Central memory CD8-positive, alpha-beta T cell (primary cell): ENCODE measurements around the gene ITGB8.

Source experiments
- ATAC-seq: fragments of 150-1000 bp; cut with Tn5 transposase; replicated peaks from 2 replicates; pipeline ENCODE4 v1.10.0; 2022; ENCODE audit warnings: mild to moderate bottlenecking, moderate FRiP score, moderate number of reproducible peaks; ENCODE audit not compliant: poor library complexity, severe bottlenecking; ENCODE audit errors: extremely low read depth
- DNase-seq, 2 donors: peaks; one replicate each; pipeline ENCODE4 v3.0.0; 2021; ENCODE audit warnings: low spot score in 2 of 2
- H3K27ac Mint-ChIP-seq: one replicate; pipeline ENCODE4 v1.8.0; 2022; ENCODE audit warnings: low read depth, mild to moderate bottlenecking, moderate library complexity, mixed read lengths
- H3K27me3 Mint-ChIP-seq: one replicate; pipeline ENCODE4 v1.8.0; 2022; ENCODE audit warnings: mixed read lengths
- H3K36me3 Mint-ChIP-seq: one replicate; pipeline ENCODE4 v1.8.0; 2022; ENCODE audit warnings: mild to moderate bottlenecking, moderate library complexity, mixed read lengths; ENCODE audit not compliant: insufficient read depth
- H3K4me1 Mint-ChIP-seq: one replicate; pipeline ENCODE4 v1.8.0; 2022; ENCODE audit warnings: mixed read lengths
- H3K4me3 Mint-ChIP-seq: one replicate; pipeline ENCODE4 v1.8.0; 2022; ENCODE audit warnings: mild to moderate bottlenecking, moderate library complexity, mixed read lengths
- H3K9me3 Mint-ChIP-seq: one replicate; pipeline ENCODE4 v1.8.0; 2022; ENCODE audit warnings: mixed read lengths

The ITGB8 gene

DNA sequence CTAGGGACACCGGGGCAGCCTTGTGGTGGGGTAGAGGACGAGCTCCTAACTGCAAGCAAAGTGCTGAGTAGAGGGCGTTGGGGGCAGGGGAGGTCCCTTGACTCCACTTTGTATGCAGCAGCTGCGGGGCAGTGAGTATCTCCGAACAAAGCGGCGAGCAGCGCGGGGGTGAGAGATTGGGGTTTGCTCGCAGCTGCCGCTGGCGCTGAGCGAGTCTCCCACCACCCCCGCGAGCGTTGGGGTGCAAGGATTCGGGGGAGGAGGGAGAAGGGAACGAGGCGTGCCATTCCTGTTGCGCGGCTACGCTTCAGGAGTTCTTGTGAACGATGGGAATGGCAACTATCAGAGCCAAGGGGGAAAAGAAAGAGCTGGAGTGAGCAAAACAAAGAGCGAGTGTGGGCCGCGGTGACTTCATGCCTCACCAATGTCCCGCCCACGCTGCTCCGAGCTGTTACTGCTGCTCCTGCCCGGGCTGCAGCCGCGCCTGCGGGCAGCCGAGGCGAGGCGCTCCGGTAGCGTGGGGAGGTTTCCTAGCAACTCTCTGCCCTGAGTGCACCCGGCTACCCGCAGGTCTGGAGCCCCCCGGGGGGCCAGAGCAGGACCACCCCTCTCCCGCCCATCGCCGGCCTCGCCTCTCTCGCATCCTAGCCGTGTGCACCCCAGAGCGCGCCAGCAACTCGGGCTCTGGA, at the start of gene ITGB8:
Gene ITGB8 (plus strand): TSS at position 662 of the 689 bp plus-strand sequence. CDS start 907 bp downstream, outside the sequence.
- Mint-ChIP-seq H3K36me3 (peaks cover 4% of the 10 kb centered on the region), H3K27me3 (peaks cover 33% of the 10 kb centered on the region), H3K9me3 (no peaks in the 10 kb centered on the region), H3K4me3 (peak within 1 kb of the TSS; percentile 88), H3K4me1 (peaks cover 20% of the 10 kb centered on the region), H3K27ac (no peak within 1 kb of the TSS)
- DNase-seq (no peak), ATAC-seq (peak; percentile 53)

GRCh38 chr7:20282959-20283358, 47.7 kb upstream of the ITGB8 start:
- Mint-ChIP-seq H3K4me3 (no peak overlapping the region), H3K36me3 (no peaks in the 10 kb centered on the region), H3K9me3 (no peaks in the 10 kb centered on the region), H3K27me3 (no peaks in the 10 kb centered on the region), H3K27ac (no peak overlapping the region), H3K4me1 (peaks cover 5% of the 10 kb centered on the region)
- ATAC-seq = no peak
- no peak for DNase-seq

GRCh38 chr7:20283385-20283784, 47.3 kb upstream of the ITGB8 start:
- Mint-ChIP-seq H3K4me3 (no peak overlapping the region), H3K36me3 (no peaks in the 10 kb centered on the region), H3K27me3 (no peaks in the 10 kb centered on the region), H3K27ac (no peak overlapping the region), H3K9me3 (no peaks in the 10 kb centered on the region), H3K4me1 (peaks cover 5% of the 10 kb centered on the region)
- ATAC-seq = no peak
- no peak for DNase-seq

DNA sequence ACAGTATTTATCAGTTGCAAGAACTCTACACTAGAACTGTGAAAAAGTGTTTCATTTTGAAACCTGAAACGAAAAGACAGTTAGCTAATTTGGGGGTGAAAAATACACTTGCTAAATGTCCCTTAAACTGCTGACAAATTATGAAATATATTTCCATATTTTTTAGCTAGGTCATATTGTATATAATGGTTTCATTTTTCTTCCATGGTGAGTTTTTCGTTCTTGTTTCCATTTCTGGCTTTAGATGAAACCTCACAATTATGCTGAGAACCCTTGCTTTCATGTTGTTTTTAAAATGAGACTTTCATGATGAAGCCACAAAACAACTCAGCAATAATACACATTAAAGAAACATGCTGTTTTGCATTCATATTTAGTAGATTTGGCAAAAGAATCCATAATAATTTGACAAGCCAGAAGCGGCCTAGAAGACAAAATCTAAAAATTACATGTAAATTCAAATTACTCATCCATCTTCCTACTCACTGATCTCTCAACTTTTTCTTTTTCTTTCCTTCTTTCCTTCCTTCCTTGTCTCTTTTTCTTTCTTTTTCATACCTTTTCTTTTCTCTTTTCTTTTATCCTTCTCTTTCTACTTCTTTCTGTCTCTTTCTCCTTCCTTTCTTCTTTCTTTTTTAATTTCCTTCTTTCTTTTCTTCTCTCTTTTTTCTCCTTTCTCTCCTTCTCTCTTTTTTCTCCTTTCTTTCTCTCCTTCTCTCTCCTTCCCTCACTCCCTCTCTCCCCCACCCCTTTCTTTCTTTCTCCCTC, 46.5 kb upstream of the ITGB8 start:
- H3K36me3 Mint-ChIP-seq = no peaks in the 10 kb centered on the region
- H3K27ac Mint-ChIP-seq = no peak overlapping the region
- no peak overlapping the region for H3K4me3 Mint-ChIP-seq

DNA sequence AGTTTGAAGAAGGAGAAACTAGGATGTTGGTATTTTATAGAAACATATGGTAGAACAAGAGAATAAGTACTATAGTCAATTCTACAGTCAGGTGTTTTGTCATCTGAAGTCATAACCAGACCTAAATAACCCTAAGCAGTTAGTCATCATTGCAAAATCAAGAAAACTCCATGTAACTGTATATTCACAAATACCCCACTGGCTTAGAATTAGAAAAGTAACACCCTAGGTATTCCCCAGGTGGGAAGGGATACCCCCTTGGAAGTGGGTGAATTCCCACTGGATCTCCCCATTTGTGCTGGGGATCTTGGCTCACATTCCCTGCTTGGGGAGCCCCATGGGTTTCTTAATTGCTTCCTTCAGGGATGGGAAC, 45.9 kb upstream of the ITGB8 start:
- H3K27me3 Mint-ChIP-seq = no peaks in the 10 kb centered on the region
- DNase-seq (no peak), ATAC-seq (no peak)
- peaks cover 5% of the 10 kb centered on the region for H3K4me1 Mint-ChIP-seq
- H3K4me3 Mint-ChIP-seq = no peak overlapping the region
- no peaks in the 10 kb centered on the region for H3K9me3 Mint-ChIP-seq
- H3K36me3 Mint-ChIP-seq = no peaks in the 10 kb centered on the region
- no peak overlapping the region for H3K27ac Mint-ChIP-seq

More for the DNA sequence above, 46.5 kb upstream of the ITGB8 start:
- Mint-ChIP-seq H3K9me3 (no peaks in the 10 kb centered on the region), H3K4me1 (peaks cover 5% of the 10 kb centered on the region), H3K27me3 (no peaks in the 10 kb centered on the region)
- no peak for ATAC-seq
- no peak for DNase-seq

- no peak overlapping the region for H3K4me3 Mint-ChIP-seq
- peak; percentile 82 for ATAC-seq
- H3K4me1 Mint-ChIP-seq = peaks cover 5% of the 10 kb centered on the region
- H3K9me3 Mint-ChIP-seq = no peaks in the 10 kb centered on the region
- H3K27me3 Mint-ChIP-seq = no peaks in the 10 kb centered on the region
- H3K36me3 Mint-ChIP-seq = no peaks in the 10 kb centered on the region
- no peak for DNase-seq
- peak overlapping the region; percentile 63 for H3K27ac Mint-ChIP-seq
These were observed 43.4 kb upstream of the ITGB8 start for GRCh38 chr7:20287317-20287716.

GRCh38 chr7:20288036-20288435, 42.7 kb upstream of the ITGB8 start:
- DNase-seq = no peak
- H3K4me1 Mint-ChIP-seq = peaks cover 5% of the 10 kb centered on the region
- ATAC-seq = no peak

DNA sequence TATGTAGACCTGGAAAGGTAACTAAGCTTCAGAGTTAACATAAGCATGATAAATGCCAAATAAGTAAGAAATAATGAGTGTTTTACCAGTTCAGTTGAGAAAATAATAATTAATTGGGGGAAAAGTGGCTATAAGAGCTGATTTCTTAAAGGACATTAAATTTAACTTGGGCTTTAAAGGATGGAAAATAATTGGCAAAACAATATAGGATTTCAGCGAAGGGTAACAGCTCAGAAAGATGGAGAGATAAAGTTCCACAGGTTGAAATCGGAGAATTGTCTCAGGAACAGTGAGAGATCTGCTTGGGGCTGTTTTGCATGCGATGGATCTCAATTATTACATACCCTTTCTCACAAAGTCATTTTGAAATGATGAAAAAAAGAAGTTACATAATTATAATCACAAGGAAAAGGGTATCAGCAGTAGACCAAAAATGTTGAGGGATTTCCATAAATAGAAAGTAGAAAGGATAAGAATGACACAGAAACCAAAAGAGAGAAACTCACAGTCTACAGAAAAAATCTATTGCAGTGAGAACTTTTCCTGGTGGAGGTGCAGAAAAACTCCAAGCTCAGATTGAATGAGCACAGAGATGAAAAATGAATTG, 40.1 kb upstream of the ITGB8 start:
- ATAC-seq = no peak
- Mint-ChIP-seq H3K27ac (no peak overlapping the region), H3K4me1 (peaks cover 5% of the 10 kb centered on the region)

More at GRCh38 chr7:20288036-20288435, 42.7 kb upstream of the ITGB8 start:
- Mint-ChIP-seq H3K4me3 (no peak overlapping the region), H3K9me3 (no peaks in the 10 kb centered on the region), H3K27ac (peak overlapping the region; percentile 63), H3K27me3 (no peaks in the 10 kb centered on the region), H3K36me3 (no peaks in the 10 kb centered on the region)

DNA sequence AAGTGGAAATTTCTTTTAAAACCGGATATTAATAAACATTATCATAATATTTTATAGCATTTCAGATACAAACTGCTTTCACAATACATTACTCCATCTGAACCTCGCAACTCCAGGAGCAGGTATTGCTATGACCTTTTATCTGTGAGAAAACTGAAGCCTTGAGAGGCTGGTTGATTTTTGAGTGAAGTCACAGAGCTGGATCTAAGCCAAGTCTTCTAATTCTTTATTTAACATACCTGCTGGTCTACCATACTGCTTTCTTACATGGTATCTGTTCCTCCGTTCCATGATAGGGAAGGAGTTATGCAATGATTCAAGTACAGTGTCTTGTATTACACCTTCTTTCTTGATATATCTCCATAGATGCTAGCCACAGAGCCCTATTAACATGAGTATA, 37.4 kb upstream of the ITGB8 start:
- Mint-ChIP-seq H3K36me3 (no peaks in the 10 kb centered on the region), H3K27me3 (no peaks in the 10 kb centered on the region), H3K9me3 (peaks cover 5% of the 10 kb centered on the region), H3K4me1 (no peaks in the 10 kb centered on the region), H3K4me3 (no peak overlapping the region), H3K27ac (no peak overlapping the region)
- DNase-seq = no peak
- no peak for ATAC-seq

More for the DNA sequence above, 40.1 kb upstream of the ITGB8 start:
- peaks cover under 1% of the 10 kb centered on the region for H3K9me3 Mint-ChIP-seq
- no peaks in the 10 kb centered on the region for H3K36me3 Mint-ChIP-seq
- no peaks in the 10 kb centered on the region for H3K27me3 Mint-ChIP-seq
- no peak overlapping the region for H3K4me3 Mint-ChIP-seq
- DNase-seq = no peak

GRCh38 chr7:20296444-20296843, 34.3 kb upstream of the ITGB8 start:
- H3K4me3 Mint-ChIP-seq = no peak overlapping the region
- DNase-seq = no peak
- H3K27me3 Mint-ChIP-seq = no peaks in the 10 kb centered on the region
- no peaks in the 10 kb centered on the region for H3K36me3 Mint-ChIP-seq
- peaks cover 8% of the 10 kb centered on the region for H3K4me1 Mint-ChIP-seq
- H3K9me3 Mint-ChIP-seq = peaks cover 5% of the 10 kb centered on the region
- no peak overlapping the region for H3K27ac Mint-ChIP-seq
- no peak for ATAC-seq

- H3K4me1 Mint-ChIP-seq = peaks cover 8% of the 10 kb centered on the region
These were observed 33.8 kb upstream of the ITGB8 start for GRCh38 chr7:20296901-20297300.

GRCh38 chr7:20298486-20298901, 32.2 kb upstream of the ITGB8 start:
- H3K4me1 Mint-ChIP-seq = peaks cover 8% of the 10 kb centered on the region
- no peak overlapping the region for H3K4me3 Mint-ChIP-seq
- H3K9me3 Mint-ChIP-seq = peaks cover 5% of the 10 kb centered on the region
- no peak for DNase-seq
- H3K27ac Mint-ChIP-seq = no peak overlapping the region
- H3K36me3 Mint-ChIP-seq = no peaks in the 10 kb centered on the region
- no peaks in the 10 kb centered on the region for H3K27me3 Mint-ChIP-seq
- no peak for ATAC-seq

More at GRCh38 chr7:20296901-20297300, 33.8 kb upstream of the ITGB8 start:
- no peak for DNase-seq
- no peak for ATAC-seq
- Mint-ChIP-seq H3K36me3 (no peaks in the 10 kb centered on the region), H3K9me3 (peaks cover 5% of the 10 kb centered on the region), H3K27me3 (no peaks in the 10 kb centered on the region), H3K27ac (no peak overlapping the region), H3K4me3 (no peak overlapping the region)

DNA sequence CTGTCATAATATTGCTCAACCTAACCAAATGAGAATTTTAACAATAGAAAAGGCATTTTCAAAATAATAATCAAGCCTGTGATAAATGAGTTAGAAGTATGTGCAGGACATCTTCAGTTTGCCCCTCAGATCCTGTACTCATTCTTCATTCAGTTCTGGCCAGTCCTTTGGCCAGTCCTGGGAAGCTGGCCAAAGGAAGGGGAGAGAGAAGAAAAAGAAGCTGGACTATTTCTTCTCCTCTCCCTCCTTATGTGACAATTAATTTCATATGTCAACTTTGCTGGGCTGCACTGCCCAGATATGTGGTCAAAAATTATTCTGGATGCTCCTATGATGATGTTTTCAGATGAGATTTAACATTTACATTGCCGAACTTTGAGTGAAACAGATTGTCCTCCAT, 31.6 kb upstream of the ITGB8 start:
- no peak overlapping the region for H3K4me3 Mint-ChIP-seq
- H3K27me3 Mint-ChIP-seq = no peaks in the 10 kb centered on the region
- peaks cover 8% of the 10 kb centered on the region for H3K4me1 Mint-ChIP-seq

More for the DNA sequence above, 31.6 kb upstream of the ITGB8 start:
- ATAC-seq (no peak), DNase-seq (no peak)
- no peak overlapping the region for H3K27ac Mint-ChIP-seq
- no peaks in the 10 kb centered on the region for H3K36me3 Mint-ChIP-seq
- H3K9me3 Mint-ChIP-seq = peaks cover 5% of the 10 kb centered on the region
